NCI-H345 treated with DMSO at 0.1 percent for 48 hours (cell line): ENCODE data around the gene SMC3.
A peak's percentile ranks its signal among the peaks of the same experiment; 100 is the strongest.
"Not testable (repeated sequence)": the region's sequence is repeated elsewhere in the genome, so short reads cannot be mapped to it uniquely, and the experiment has no call there.

Experiments used
- DNase-seq: peaks from one replicate; lab custom pipeline; 2025; ENCODE audit not compliant: unreplicated experiment; lab: John Stamatoyannopoulos, UW

The SMC3 gene

GRCh38 chr10:110567201-110568054 is at the start of gene SMC3:
TSS of gene SMC3 (plus strand) at chr10:110567695. CDS start at chr10:110567817, 122 bp downstream.
- DNase-seq = peak; percentile 75

- no peak for DNase-seq
Measured at GRCh38 chr10:110522365-110522988, 45.0 kb upstream of the SMC3 start.

- no peak for DNase-seq
Measured at GRCh38 chr10:110523736-110524135, 43.8 kb upstream of the SMC3 start.

GRCh38 chr10:110524179-110524858 is 43.2 kb upstream of the SMC3 start:
- DNase-seq = no peak

GRCh38 chr10:110524859-110525232 is 42.6 kb upstream of the SMC3 start:
- no peak for DNase-seq

GRCh38 chr10:110525349-110526260 is 41.9 kb upstream of the SMC3 start:
- no peak for DNase-seq

GRCh38 chr10:110527731-110528171 is 39.7 kb upstream of the SMC3 start:
- no peak for DNase-seq

GRCh38 chr10:110528224-110528996 is 39.1 kb upstream of the SMC3 start:
- DNase-seq = no peak

GRCh38 chr10:110528997-110529524 is 38.4 kb upstream of the SMC3 start:
- DNase-seq = not testable (repeated sequence)

GRCh38 chr10:110529596-110530011 is 37.9 kb upstream of the SMC3 start:
- DNase-seq = no peak

- DNase-seq = no peak
Measured at GRCh38 chr10:110530131-110530831, 37.2 kb upstream of the SMC3 start.

- no peak for DNase-seq
Measured at GRCh38 chr10:110531687-110532086, 35.8 kb upstream of the SMC3 start.

GRCh38 chr10:110532628-110533027 is 34.9 kb upstream of the SMC3 start:
- DNase-seq = not testable (repeated sequence)

- no peak for DNase-seq
Measured at GRCh38 chr10:110533149-110533548, 34.3 kb upstream of the SMC3 start.

- DNase-seq = no peak
Measured at GRCh38 chr10:110534571-110534970, 32.9 kb upstream of the SMC3 start.

GRCh38 chr10:110535958-110536891 is 31.3 kb upstream of the SMC3 start:
- DNase-seq = no peak

GRCh38 chr10:110539091-110539490 is 28.4 kb upstream of the SMC3 start:
- DNase-seq = no peak

GRCh38 chr10:110540031-110540430 is 27.5 kb upstream of the SMC3 start:
- no peak for DNase-seq
